GM19463 (cell line): Measurements from ENCODE around the gene FAM221A.
"Not testable (repeated sequence)": the region's sequence is repeated elsewhere in the genome, so short reads cannot be mapped to it uniquely, and the experiment has no call there.

Source experiments
- ATAC-seq: cut with Tn5 transposase; IDR thresholded peaks from one replicate; pipeline ENCODE4 v1.9.1; 2021; ENCODE audit warnings: mild to moderate bottlenecking, moderate library complexity; ENCODE audit not compliant: unreplicated experiment

Gene FAM221A

GRCh38 chr7:23698822-23699221 is 18.8 kb downstream of the FAM221A start:
- no peak for ATAC-seq

DNA sequence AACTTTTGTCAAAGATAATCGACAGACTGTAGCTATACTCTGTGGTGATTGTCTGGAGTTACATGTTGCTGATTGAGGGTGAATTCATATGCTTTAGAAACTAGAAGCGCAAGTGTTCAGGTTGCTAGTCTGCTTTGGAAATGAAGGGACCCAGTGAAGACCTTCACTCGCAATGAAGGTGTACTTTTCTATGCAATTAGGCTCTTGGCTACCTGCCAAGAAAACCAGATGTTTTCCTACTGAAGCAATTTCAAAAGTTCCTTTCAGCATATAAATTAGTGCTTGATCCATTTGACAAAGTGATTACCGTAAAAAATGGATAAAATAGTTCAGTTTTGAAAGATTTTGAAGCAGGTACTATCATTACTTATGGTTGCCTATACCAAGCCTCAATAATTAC is 20.0 kb downstream of the FAM221A start:
- ATAC-seq, result no peak

GRCh38 chr7:23709081-23709750 is 29.2 kb downstream of the FAM221A start:
- no peak for ATAC-seq

DNA sequence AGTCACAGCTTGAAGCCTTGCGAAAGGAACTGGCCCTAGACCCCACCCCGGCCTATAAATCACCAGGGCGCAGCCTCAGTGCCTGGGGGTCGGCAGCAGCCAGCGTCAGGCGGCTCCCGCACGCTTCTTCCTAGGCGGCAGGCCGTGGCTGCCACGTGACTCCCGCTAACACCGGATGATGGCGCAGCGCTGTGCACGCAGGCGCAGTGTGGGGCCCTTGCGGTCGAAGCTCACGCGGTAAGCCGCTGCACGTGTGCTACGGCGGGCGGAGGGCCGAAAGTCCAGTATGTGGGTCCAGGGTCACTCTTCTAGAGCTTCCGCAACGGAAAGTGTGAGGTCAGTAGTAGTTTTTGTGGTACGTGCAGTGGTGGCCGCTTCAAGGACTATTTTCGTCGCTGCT is 30.0 kb downstream of the FAM221A start, which contains the start of gene STK31:
STK31 (plus strand) TSS at position 220 of the 400 bp plus-strand sequence; CDS start at position 287, 67 bp downstream.
- no peak for ATAC-seq

DNA sequence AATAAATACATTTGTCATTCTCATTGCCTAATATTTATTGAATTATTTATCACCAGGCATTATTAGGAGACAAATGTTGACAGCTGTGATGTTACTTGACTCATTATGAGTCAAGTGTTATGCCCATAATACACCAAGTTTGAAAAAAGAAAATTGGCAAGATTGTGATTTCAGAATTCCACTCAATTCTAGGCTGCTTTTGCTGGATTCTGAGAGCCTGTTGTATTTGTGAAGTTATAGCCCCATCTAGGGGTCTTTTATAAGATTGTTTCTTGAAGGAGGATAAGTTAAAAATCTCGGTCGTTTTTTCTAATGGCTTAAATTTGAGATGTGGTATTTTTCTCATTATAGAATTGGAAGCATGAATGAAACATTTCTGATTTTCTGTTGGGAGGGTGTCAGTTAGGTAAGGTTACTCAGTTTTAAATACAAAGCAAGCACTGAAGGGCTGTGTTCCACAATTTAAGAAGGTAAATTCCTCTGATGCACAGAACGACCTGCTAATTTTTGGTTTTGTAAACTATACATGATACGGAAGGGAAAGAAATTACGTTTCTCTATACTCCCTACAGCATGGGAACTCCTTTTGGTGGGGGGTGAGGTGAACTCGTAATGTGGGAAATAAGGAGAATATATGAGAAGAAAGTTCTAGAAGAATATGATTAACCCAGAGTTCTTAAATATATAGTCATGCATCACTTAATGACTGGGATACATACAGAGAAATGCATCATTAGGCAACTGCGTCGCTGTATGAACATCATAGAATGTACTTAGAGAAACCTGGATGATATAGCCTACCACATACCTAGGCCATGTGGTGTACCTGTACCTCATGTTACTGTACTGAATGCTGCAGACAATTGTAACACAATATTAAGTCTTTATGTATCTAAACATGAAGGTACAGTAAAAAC is 32.6 kb downstream of the FAM221A start:
- ATAC-seq, result no peak

DNA sequence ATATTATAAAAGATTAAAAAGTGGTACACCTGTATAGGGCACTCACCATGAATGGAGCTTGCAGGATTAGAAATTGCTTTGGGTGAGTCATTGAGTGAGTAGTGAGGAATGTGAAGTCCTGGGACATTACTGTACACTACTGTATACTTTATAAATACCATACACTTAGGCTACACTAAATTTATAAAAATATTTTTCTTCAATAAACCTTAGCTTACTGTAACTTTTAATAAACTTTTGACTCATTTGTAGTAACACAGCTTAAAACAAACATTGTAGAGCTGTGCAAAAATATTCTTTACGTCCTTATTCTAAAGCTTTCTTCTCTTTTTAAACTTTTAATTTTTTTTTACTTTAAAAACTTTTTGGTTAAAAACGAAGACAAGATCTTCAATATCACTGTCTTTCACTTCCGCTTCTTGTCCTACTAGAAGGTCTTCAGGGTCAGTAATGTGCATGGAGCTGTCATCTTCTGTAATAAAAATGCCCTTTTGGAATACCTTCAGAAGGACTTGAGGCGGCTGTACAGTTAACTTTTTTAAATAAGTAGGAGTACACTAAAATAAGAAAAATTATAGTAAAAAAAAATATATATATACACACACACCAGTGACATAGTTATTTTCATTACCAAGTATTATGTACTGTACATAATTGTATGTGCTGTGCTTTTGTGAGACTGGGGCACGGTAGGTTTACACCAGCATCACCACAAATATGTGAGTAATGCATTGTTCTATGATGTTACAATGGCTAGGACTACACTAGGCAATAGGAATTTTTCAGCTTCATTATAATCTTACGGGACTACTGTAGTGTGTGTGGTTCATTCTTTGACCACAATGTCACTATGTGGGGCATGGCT is 33.5 kb downstream of the FAM221A start:
- no peak for ATAC-seq

DNA sequence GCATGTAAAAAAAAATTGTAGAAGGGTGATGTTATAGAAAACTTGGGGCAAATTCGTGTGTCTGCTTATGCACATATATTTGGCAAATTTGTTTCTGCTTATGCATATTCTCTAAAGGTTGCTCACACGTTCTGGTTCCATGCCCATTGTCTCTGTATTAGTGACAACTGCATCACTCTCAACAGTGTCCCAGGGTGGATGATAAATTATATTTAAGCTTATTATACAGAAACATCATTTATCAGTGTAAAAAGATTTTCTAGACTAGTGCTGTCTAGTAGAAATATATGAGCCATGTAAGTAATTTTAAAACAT is 34.1 kb downstream of the FAM221A start:
- ATAC-seq, result no peak

GRCh38 chr7:23714579-23714978 is 34.6 kb downstream of the FAM221A start:
- no peak for ATAC-seq

DNA sequence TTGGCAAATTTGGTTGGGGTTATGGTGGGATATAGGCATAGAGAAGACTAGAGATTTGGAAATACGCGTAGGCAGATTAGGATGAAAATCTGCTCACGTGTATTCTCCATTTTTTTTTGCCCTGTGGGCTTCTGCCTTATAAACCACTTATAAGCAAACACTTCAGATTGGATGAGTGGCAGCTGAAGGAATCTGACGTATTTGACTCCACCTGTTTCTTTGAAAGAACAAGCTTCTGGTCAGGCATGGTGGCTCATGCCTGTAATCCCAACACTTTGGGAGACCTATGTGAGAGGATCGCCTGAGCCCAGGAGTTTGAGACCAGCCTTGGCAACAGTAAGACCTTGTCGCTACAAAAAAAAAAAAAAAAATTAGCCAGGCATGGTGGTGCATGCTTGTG is 35.1 kb downstream of the FAM221A start:
- no peak for ATAC-seq

GRCh38 chr7:23717788-23718187 is 37.8 kb downstream of the FAM221A start:
- ATAC-seq, result peak; percentile 51

- ATAC-seq, result no peak
Observed at GRCh38 chr7:23721456-23721855, 41.5 kb downstream of the FAM221A start.

GRCh38 chr7:23722587-23723216 is 42.7 kb downstream of the FAM221A start:
- ATAC-seq, result not testable (repeated sequence)

- not testable (repeated sequence) for ATAC-seq
Observed at GRCh38 chr7:23724113-23724512, 44.1 kb downstream of the FAM221A start.

DNA sequence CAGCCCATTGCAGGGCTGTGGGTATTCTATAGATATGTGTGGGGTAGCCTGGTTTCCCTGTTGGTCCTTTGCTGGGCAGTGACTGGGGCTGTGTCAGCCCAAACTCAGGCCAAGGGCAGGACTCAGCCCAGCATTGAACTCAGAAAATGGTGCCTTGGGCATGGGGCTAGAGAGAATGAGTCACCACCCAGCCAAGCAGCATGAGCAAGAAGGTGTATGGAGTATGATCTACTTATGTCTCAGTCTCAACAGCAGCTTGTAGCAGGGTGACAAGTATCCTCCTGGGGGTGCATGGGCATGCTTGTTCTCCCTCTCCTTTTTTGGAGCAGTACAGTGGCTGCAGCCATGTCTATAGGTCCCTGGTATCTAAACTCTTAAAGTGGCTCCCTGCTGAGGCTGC is 62.1 kb downstream of the FAM221A start:
- ATAC-seq, result no peak

- no peak for ATAC-seq
Observed at GRCh38 chr7:23743226-23743625, 63.2 kb downstream of the FAM221A start.

GRCh38 chr7:23746629-23747028 is 66.6 kb downstream of the FAM221A start:
- no peak for ATAC-seq

DNA sequence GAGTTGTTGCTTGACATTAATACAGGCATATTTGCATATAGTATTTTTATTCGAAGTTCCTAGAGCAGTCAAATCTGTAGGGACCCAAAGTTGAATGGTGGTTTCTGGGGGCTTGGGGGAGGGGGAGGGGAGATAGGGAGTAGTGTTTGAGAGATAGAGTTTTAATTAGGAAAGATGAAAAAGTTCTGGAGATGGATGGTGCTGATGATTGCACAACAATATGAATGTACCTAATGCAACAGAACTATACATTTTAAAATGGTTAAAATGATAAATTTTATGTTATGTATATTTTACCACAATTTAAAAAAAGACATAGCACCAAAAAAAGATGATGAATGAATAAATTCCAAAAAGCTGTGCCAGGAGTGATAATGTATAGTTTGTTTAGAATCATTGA is 71.9 kb downstream of the FAM221A start:
- ATAC-seq, result no peak
